GM12878 (cell line): ENCODE results near the gene LIMS1.
"Not testable (repeated sequence)": the region's sequence is repeated elsewhere in the genome, so short reads cannot be mapped to it uniquely, and the experiment has no call there.

Source experiments
- CBX5 ChIP-seq: sonication (generic); IDR thresholded peaks from 2 replicates; pipeline ENCODE4 v1.6.1; 2016; ENCODE audit warnings: low read depth, moderate library complexity, mild to moderate bottlenecking, inconsistent platforms
- CREB1 ChIP-seq: IDR thresholded peaks from 2 replicates; pipeline ENCODE4 v1.6.1; 2012; ENCODE audit warnings: low read depth, mild to moderate bottlenecking, inconsistent platforms
- POLR2A ChIP-seq: IDR thresholded peaks from 2 replicates; pipeline ENCODE4 v1.6.1; 2011; ENCODE audit warnings: low read depth, mild to moderate bottlenecking, low read length
- TAF1 ChIP-seq: IDR thresholded peaks from 2 replicates; pipeline ENCODE4 v1.6.1; 2011; ENCODE audit warnings: mild to moderate bottlenecking, low read depth, low read length, borderline replicate concordance
- TF ChIP-seq, protein P1 (sequence below), 3 experiments: IDR thresholded peaks in 2 of 3; conservative IDR thresholded peaks in 1 of 3; 2 replicates each; pipeline ENCODE4 v1.5.1; 2011; ENCODE audit warnings: low read depth in 3 of 3, low read length in 3 of 3, mild to moderate bottlenecking in 3 of 3, control low read depth in 2 of 3, moderate library complexity in 2 of 3, inconsistent platforms in 1 of 3, mixed read lengths in 1 of 3; ENCODE audit not compliant: control insufficient read depth in 2 of 3, insufficient read depth in 1 of 3; ENCODE audit errors: extremely low read depth in 1 of 3

- not testable (repeated sequence) for TF ChIP-seq CBX5, CREB1, TAF1, POLR2A
- TF ChIP-seq, protein P1, sequence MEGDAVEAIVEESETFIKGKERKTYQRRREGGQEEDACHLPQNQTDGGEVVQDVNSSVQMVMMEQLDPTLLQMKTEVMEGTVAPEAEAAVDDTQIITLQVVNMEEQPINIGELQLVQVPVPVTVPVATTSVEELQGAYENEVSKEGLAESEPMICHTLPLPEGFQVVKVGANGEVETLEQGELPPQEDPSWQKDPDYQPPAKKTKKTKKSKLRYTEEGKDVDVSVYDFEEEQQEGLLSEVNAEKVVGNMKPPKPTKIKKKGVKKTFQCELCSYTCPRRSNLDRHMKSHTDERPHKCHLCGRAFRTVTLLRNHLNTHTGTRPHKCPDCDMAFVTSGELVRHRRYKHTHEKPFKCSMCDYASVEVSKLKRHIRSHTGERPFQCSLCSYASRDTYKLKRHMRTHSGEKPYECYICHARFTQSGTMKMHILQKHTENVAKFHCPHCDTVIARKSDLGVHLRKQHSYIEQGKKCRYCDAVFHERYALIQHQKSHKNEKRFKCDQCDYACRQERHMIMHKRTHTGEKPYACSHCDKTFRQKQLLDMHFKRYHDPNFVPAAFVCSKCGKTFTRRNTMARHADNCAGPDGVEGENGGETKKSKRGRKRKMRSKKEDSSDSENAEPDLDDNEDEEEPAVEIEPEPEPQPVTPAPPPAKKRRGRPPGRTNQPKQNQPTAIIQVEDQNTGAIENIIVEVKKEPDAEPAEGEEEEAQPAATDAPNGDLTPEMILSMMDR (IDR thresholded peaks at IDR 0.05 in 2 of 3, conservative IDR thresholded peaks at IDR 0.05 in 1 of 3; ENCODE audit: control insufficient read depth in 2 of 3, extremely low read depth in 1 of 3, insufficient read depth in 1 of 3, low read depth in 3 of 3, low read length in 3 of 3): not testable (repeated sequence)
Measured at GRCh38 chr2:108726048-108726447, 191.8 kb downstream of the LIMS1 start.
